ENCODE results near the gene ATP13A5.

- TF ChIP-seq, protein P1, sequence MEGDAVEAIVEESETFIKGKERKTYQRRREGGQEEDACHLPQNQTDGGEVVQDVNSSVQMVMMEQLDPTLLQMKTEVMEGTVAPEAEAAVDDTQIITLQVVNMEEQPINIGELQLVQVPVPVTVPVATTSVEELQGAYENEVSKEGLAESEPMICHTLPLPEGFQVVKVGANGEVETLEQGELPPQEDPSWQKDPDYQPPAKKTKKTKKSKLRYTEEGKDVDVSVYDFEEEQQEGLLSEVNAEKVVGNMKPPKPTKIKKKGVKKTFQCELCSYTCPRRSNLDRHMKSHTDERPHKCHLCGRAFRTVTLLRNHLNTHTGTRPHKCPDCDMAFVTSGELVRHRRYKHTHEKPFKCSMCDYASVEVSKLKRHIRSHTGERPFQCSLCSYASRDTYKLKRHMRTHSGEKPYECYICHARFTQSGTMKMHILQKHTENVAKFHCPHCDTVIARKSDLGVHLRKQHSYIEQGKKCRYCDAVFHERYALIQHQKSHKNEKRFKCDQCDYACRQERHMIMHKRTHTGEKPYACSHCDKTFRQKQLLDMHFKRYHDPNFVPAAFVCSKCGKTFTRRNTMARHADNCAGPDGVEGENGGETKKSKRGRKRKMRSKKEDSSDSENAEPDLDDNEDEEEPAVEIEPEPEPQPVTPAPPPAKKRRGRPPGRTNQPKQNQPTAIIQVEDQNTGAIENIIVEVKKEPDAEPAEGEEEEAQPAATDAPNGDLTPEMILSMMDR (IDR thresholded peaks at IDR 0.05), result no peak
- TF ChIP-seq POLR2AphosphoS5 (IDR thresholded peaks at IDR 0.05; ENCODE audit: insufficient read depth in 1 of 2, low read depth in 1 of 2), result no peak
Measured at GRCh38 chr3:193388361-193388760, 9.8 kb upstream of the ATP13A5 start.

Data from vagina (tissue), 2 donors.